ENCODE results near the gene ASPDH. TPM values are rescaled to one million over a fixed set of nuclear protein-coding genes. Genes with fewer than 3 reads are reported as not detected.

The ASPDH gene
- total RNA-seq, 1 experiment from 2014 or later: not detected

- POLR2A ChIA-PET: no interaction called here
Measured at GRCh38 chr19:50497022-50497405, 16.7 kb downstream of the ASPDH start.

More at GRCh38 chr19:50497022-50497405, 16.7 kb downstream of the ASPDH start:
- Histone ChIP-seq H3K4me2 (ENCODE audit: low read length) (no peak overlapping the region), H3K9me2 (ENCODE audit: insufficient read depth) (no peaks in the 10 kb centered on the region), H4K20me1 (ENCODE audit: insufficient read depth) (no peaks in the 10 kb centered on the region), H3K9ac (ENCODE audit: low read length) (no peak overlapping the region), H3K79me2 (ENCODE audit: insufficient read depth, low read length) (no peaks in the 10 kb centered on the region), H3K4me3 (replicated peaks in 1 of 2; ENCODE audit: low read depth in 1 of 2, low read length in 2 of 2) (no peak overlapping the region), H3K27me3 (ENCODE audit: insufficient read depth, low read length) (no peaks in the 10 kb centered on the region), H3K4me1 (ENCODE audit: control insufficient read depth in 1 of 2, insufficient read depth in 2 of 2, low read length in 2 of 2) (peaks cover 4 to 21% of the 10 kb centered on the region in 2 experiments; a peak in 3 of 4 replicates), H3K36me3 (ENCODE audit: control insufficient read depth in 1 of 2, insufficient read depth in 2 of 2, low read length in 2 of 2) (no peaks in the 10 kb centered on the region), H2AFZ (ENCODE audit: low read depth, low read length, poor library complexity, severe bottlenecking) (no peak overlapping the region), H3K9me3 (ENCODE audit: control insufficient read depth in 1 of 2, insufficient read depth in 1 of 2, low read depth in 1 of 2, low read length in 2 of 2) (no peaks in the 10 kb centered on the region), H3K27ac (ENCODE audit: low read depth, low read length) (no peak overlapping the region)
- intact Hi-C loops (cut with micrococcal nuclease): no loop called here
- ChIA-PET RAD21 (ENCODE audit: low non-redundant PET in 1 of 2, low total read pairs in 2 of 2, uncharacterized antibody in 2 of 2, unreplicated experiment in 2 of 2) (no interaction called here), CTCF (interaction anchor here (0.7 kb wide), 1 partner anchor 1187 kb away, joined by 3 read pairs; no protein-coding TSS in a partner anchor)
- BruUV-seq (replicated peaks): no TSS peak
- ATAC-seq (no peak), DNase-seq (ENCODE audit: low read depth, low spot score) (no peak)
- no peak for TF ChIP-seq ELF1 (IDR thresholded peaks at IDR 0.05; ENCODE audit: borderline replicate concordance, low read depth)
- no peak for TF ChIP-seq RAD21 (IDR thresholded peaks at IDR 0.05; ENCODE audit: low read depth)
- no peak for TF ChIP-seq POLR2A (IDR thresholded peaks at IDR 0.05; ENCODE audit: borderline replicate concordance, extremely low read depth, insufficient read depth, insufficient read length)
- no peak for TF ChIP-seq JUND (IDR thresholded peaks at IDR 0.05)
- TF ChIP-seq POLR2AphosphoS5 (IDR thresholded peaks at IDR 0.05; ENCODE audit: low read depth, low read length): no peak
- no peak for TF ChIP-seq YY1 (IDR thresholded peaks at IDR 0.05; ENCODE audit: extremely low read depth, insufficient replicate concordance, low read depth, low read length)
- TF ChIP-seq ZFX (IDR thresholded peaks at IDR 0.05): no peak
- TF ChIP-seq ZBTB33 (IDR thresholded peaks at IDR 0.05; ENCODE audit: extremely low read depth, insufficient replicate concordance, low read length): no peak
